SH-SY5Y (cell line): ENCODE results near the gene ZNF81.

Experiments used
- GATA2 ChIP-seq: IDR thresholded peaks from 2 replicates; pipeline ENCODE4 v1.6.1; 2011; ENCODE audit warnings: mild to moderate bottlenecking, low read depth, low read length
- GATA3 ChIP-seq: IDR thresholded peaks from 2 replicates; pipeline ENCODE4 v1.6.1; 2011; ENCODE audit warnings: low read depth, mild to moderate bottlenecking, low read length, moderate library complexity

GRCh38 chrX:47843363-47843762 is 6.7 kb downstream of the ZNF81 start:
- no peak for TF ChIP-seq GATA2
- no peak for TF ChIP-seq GATA3
